ENCODE data around the gene CD14. TPM values are rescaled to one million over a fixed set of nuclear protein-coding genes. Genes with fewer than 3 reads are reported as not detected.

The CD14 gene
- total RNA-seq, 4 donors from 2014 or later, result 18.5 to 36.7 (median 30.0) TPM

DNA sequence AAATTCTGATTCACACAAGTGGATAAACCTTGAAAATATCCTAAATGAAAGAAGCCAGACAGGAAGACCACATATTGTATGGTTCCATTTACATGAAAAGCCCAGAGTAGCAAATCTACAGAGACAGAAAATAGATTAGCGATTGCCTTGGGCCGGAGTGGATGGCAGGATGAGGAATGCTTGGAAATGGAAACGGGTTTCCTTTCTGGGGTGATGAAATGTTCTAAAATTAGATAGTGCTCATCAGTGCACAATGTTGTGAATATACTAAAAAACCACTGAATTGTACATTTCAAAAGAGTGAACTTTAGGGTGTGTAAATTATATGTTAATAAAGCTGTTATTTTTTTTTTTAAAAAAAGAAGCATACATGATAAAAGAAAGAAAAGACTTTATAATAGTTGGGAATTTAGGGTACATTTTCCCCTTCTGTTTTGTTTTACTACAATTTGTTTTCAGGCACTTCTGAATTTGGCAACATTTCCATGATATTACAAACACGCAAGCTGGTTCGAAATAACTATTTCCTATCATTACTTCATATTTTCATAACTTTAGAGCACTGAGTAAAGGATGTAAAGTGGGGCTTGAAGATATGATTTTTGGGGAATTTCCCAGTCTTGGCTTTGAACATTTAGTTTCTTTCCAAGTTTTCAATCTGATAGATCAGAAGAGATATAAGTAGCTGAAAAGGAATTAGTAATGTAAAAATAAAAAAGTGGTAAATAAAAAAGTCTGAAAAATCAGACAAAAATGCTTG is 44.5 kb downstream of the CD14 start:
- DNase-seq, result no peak
- H3K9me3 ChIP-seq, result no peaks in the 10 kb centered on the region
- peak overlapping the region in 1 of 3 donors; percentile 15 for H3K27ac ChIP-seq
- no peaks in the 10 kb centered on the region for H3K27me3 ChIP-seq
- 64 to 67% methylated on average over 5 of the region's 5 CpGs for WGBS, 2 donors
- H3K4me3 ChIP-seq (replicated peaks in 1 of 3), result no peak overlapping the region
- TF ChIP-seq POLR2A (IDR thresholded peaks at IDR 0.05), result no peak
- TF ChIP-seq, protein P1, sequence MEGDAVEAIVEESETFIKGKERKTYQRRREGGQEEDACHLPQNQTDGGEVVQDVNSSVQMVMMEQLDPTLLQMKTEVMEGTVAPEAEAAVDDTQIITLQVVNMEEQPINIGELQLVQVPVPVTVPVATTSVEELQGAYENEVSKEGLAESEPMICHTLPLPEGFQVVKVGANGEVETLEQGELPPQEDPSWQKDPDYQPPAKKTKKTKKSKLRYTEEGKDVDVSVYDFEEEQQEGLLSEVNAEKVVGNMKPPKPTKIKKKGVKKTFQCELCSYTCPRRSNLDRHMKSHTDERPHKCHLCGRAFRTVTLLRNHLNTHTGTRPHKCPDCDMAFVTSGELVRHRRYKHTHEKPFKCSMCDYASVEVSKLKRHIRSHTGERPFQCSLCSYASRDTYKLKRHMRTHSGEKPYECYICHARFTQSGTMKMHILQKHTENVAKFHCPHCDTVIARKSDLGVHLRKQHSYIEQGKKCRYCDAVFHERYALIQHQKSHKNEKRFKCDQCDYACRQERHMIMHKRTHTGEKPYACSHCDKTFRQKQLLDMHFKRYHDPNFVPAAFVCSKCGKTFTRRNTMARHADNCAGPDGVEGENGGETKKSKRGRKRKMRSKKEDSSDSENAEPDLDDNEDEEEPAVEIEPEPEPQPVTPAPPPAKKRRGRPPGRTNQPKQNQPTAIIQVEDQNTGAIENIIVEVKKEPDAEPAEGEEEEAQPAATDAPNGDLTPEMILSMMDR (IDR thresholded peaks at IDR 0.05), result no peak
- no peaks in the 10 kb centered on the region for H3K36me3 ChIP-seq
- intact Hi-C loops (cut with DNase I), result no loop called here
- peaks cover 0 to 3% of the 10 kb centered on the region in 2 donors for H3K4me1 ChIP-seq

DNA sequence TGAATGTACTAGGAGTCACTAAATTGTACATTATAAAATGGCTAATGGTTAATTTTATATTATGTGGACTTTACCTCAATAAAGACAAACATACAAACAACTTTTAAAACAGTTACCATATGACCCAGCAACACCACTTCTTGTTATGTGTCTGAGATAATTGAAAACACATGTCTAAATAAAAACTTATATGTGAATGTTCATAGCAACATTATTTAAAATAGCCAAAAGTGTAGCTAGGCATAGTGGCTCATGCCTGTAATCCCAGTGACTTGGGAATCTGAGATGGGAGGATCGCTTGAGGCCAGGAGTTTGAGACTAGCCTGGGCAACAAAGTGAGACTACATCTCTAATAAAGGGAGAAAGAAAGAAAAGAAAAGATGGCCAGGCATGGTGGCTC is 45.5 kb downstream of the CD14 start:
- 86 to 93% methylated on average over 1 of the region's 1 CpG for WGBS, 2 donors
- no peaks in the 10 kb centered on the region for H3K36me3 ChIP-seq
- no peaks in the 10 kb centered on the region for H3K9me3 ChIP-seq
- intact Hi-C loops (cut with DNase I), result no loop called here
- H3K4me1 ChIP-seq, result peaks cover 0 to 3% of the 10 kb centered on the region in 2 donors
- no peak for TF ChIP-seq POLR2A (IDR thresholded peaks at IDR 0.05)
- TF ChIP-seq, protein P1 (IDR thresholded peaks at IDR 0.05), result no peak
- H3K27me3 ChIP-seq, result no peaks in the 10 kb centered on the region
- no peak overlapping the region for H3K4me3 ChIP-seq (replicated peaks in 1 of 3)
- no peak overlapping the region for H3K27ac ChIP-seq
- no peak for DNase-seq

Small RNA genes within 50 kb of the gene (microRNA-seq; reads per million reads assigned to microRNA genes)
- 1.8 reads per million for gene MIR3655

Other genes starting within 250 kb of the CD14 start
- 100 to 1,000 TPM; 148 to 247 (median 163) TPM for gene ANKHD1, start 231.3 kb downstream of the CD14 start, total RNA-seq
- gene EIF4EBP3, start 85.5 kb downstream of the CD14 start, total RNA-seq, result 10 to 100 TPM in 3 of 4 donors, 1 to 10 TPM in 1; 9.1 to 18.9 (median 15.6) TPM
- 10 to 100 TPM; 22.7 to 43.7 (median 35.7) TPM for gene SRA1, start 75.7 kb downstream of the CD14 start, total RNA-seq
- 10 to 100 TPM; 20.2 to 33.5 (median 26.1) TPM for gene APBB3, start 68.6 kb downstream of the CD14 start, total RNA-seq
- 100 to 1,000 TPM in 1 of 4 donors, 10 to 100 TPM in 3; 64.2 to 114 (median 74.0) TPM for gene SLC35A4, start 68.3 kb downstream of the CD14 start, total RNA-seq
- 10 to 100 TPM; 16.1 to 48.7 (median 29.3) TPM for gene TMCO6, start 6.3 kb upstream of the CD14 start, total RNA-seq
- 10 to 100 TPM; 25.9 to 90.9 (median 56.4) TPM for gene NDUFA2, start 14.5 kb upstream of the CD14 start, total RNA-seq
- 100 to 1,000 TPM; 106 to 279 (median 161) TPM for gene IK, start 14.7 kb upstream of the CD14 start, total RNA-seq
- gene WDR55, start 31.7 kb upstream of the CD14 start, total RNA-seq, result 10 to 100 TPM; 19.5 to 23.8 (median 20.7) TPM
- 1 to 10 TPM in 2 of 4 donors, not detected in 2; 1.3 to 2.0 TPM for gene DND1, start 40.4 kb upstream of the CD14 start, total RNA-seq
- 10 to 100 TPM; 41.0 to 56.8 (median 48.2) TPM for gene HARS1, start 58.2 kb upstream of the CD14 start, total RNA-seq
- gene HARS2, start 58.3 kb upstream of the CD14 start, total RNA-seq, result 10 to 100 TPM; 29.3 to 31.8 (median 30.1) TPM
- gene ZMAT2, start 67.3 kb upstream of the CD14 start, total RNA-seq, result 10 to 100 TPM; 35.1 to 46.0 (median 37.5) TPM
- under 1 TPM in 1 of 4 donors, not detected in 3; 0.13 TPM for gene PCDHA1, start 153.0 kb upstream of the CD14 start, total RNA-seq
- under 1 TPM in 1 of 4 donors, not detected in 3; 0.22 TPM for gene PCDHA2, start 161.7 kb upstream of the CD14 start, total RNA-seq
- gene PCDHA3, start 167.9 kb upstream of the CD14 start, total RNA-seq, result 1 to 10 TPM; 1.1 to 1.7 (median 1.3) TPM
- gene PCDHA4, start 173.9 kb upstream of the CD14 start, total RNA-seq, result 1 to 10 TPM in 1 of 4 donors, under 1 TPM in 3; 0.40 to 2.1 (median 0.69) TPM
- under 1 TPM; 0.33 to 0.54 (median 0.45) TPM for gene PCDHA5, start 188.4 kb upstream of the CD14 start, total RNA-seq
- 1 to 10 TPM in 2 of 4 donors, under 1 TPM in 2; 0.29 to 1.3 (median 1.0) TPM for gene PCDHA6, start 194.8 kb upstream of the CD14 start, total RNA-seq
- gene PCDHA7, start 201.1 kb upstream of the CD14 start, total RNA-seq, result under 1 TPM; 0.45 to 0.88 (median 0.54) TPM
- gene PCDHA8, start 208.0 kb upstream of the CD14 start, total RNA-seq, result under 1 TPM in 3 of 4 donors, not detected in 1; 0.27 to 0.93 (median 0.33) TPM
- gene PCDHA9, start 215.2 kb upstream of the CD14 start, total RNA-seq, result under 1 TPM; 0.17 to 0.54 (median 0.29) TPM
- 10 to 100 TPM in 2 of 4 donors, 1 to 10 TPM in 2; 6.0 to 11.8 (median 9.2) TPM for gene PCDHA10, start 222.7 kb upstream of the CD14 start, total RNA-seq
- gene PCDHA11, start 235.8 kb upstream of the CD14 start, total RNA-seq, result 1 to 10 TPM; 1.8 to 4.2 (median 2.1) TPM
- gene PCDHA12, start 242.1 kb upstream of the CD14 start, total RNA-seq, result 1 to 10 TPM; 3.3 to 9.6 (median 6.1) TPM
- 1 to 10 TPM; 1.8 to 4.0 (median 3.1) TPM for gene PCDHA13, start 248.9 kb upstream of the CD14 start, total RNA-seq